WTC11 (cell line): ENCODE measurements around the gene RAPGEF6. TPM values are rescaled to one million over a fixed set of nuclear protein-coding genes. Genes with fewer than 3 reads are reported as not detected.

Experiments used
- ATAC-seq: fragments of 200-7000 bp; cut with Tn5 transposase; 2 replicates; pipeline ENCODE4 v1.10.0; 2021; ENCODE audit warnings: mild to moderate bottlenecking, moderate library complexity
- CTCF ChIA-PET: fragments of 300-600 bp; sonication (Branson Sonifier 250); formaldehyde crosslinking; loops from one replicate; lab custom pipeline; 2021; ENCODE audit warnings: antibody characterized with exemption; lab: Charles Lee
- POLR2A ChIA-PET: fragments of 350-600 bp; sonication (Branson Sonifier 250); formaldehyde crosslinking; loops from one replicate; lab custom pipeline; 2021; ENCODE audit warnings: antibody characterized with exemption; lab: Charles Lee
- DNase-seq: peaks from one replicate; pipeline ENCODE4 v3.0.0; 2021; ENCODE audit warnings: low spot score
- H3K27ac Mint-ChIP-seq: 2 replicates; pipeline ENCODE4 v1.8.0; 2021; ENCODE audit warnings: mixed read lengths
- H3K27me3 Mint-ChIP-seq: 2 replicates; pipeline ENCODE4 v1.8.0; 2021; ENCODE audit warnings: low read depth, mild to moderate bottlenecking, moderate library complexity, mixed read lengths
- H3K36me3 Mint-ChIP-seq: 2 replicates; pipeline ENCODE4 v1.8.0; 2021; ENCODE audit warnings: mixed read lengths
- H3K4me1 Mint-ChIP-seq: 2 replicates; pipeline ENCODE4 v1.8.0; 2022; ENCODE audit warnings: mixed read lengths
- H3K4me3 Mint-ChIP-seq: 2 replicates; pipeline ENCODE4 v1.8.0; 2021; ENCODE audit warnings: mild to moderate bottlenecking, moderate library complexity, mixed read lengths
- H3K9me3 Mint-ChIP-seq: 2 replicates; pipeline ENCODE4 v1.8.0; 2021; ENCODE audit warnings: mixed read lengths
- ATF1 ChIP-seq: sonication (generic); formaldehyde crosslinking; IDR thresholded peaks from 2 replicates; pipeline ENCODE4 v1.8.1; 2023; ENCODE audit warnings: mild to moderate bottlenecking, moderate library complexity, missing genetic modification reagents
- CDX4 ChIP-seq: fragments of 250-450 bp; sonication (Bioruptor Pico); IDR thresholded peaks from 2 replicates; pipeline ENCODE4 v1.9.0; 2021; ENCODE audit warnings: moderate library complexity, mild to moderate bottlenecking, inconsistent platforms, borderline replicate concordance
- CREB1 ChIP-seq: sonication (generic); formaldehyde crosslinking; IDR thresholded peaks from 2 replicates; pipeline ENCODE4 v1.8.0; 2023; ENCODE audit warnings: mild to moderate bottlenecking, missing genetic modification reagents
- E2F5 ChIP-seq: sonication (generic); formaldehyde crosslinking; IDR thresholded peaks from 2 replicates; pipeline ENCODE4 v1.8.1; 2022; ENCODE audit warnings: mild to moderate bottlenecking, moderate library complexity, missing genetic modification reagents
- FOXJ3 ChIP-seq: sonication (generic); formaldehyde crosslinking; IDR thresholded peaks from 2 replicates; pipeline ENCODE4 v1.9.0; 2021; ENCODE audit warnings: missing genetic modification reagents, mild to moderate bottlenecking, borderline replicate concordance
- JAZF1 ChIP-seq: fragments of 250-450 bp; sonication (Bioruptor Pico); IDR thresholded peaks from 2 replicates; pipeline ENCODE4 v1.9.0; 2021; ENCODE audit warnings: moderate library complexity, mild to moderate bottlenecking, inconsistent platforms
- MLX ChIP-seq: sonication (generic); formaldehyde crosslinking; IDR thresholded peaks from 2 replicates; pipeline ENCODE4 v1.8.1; 2023; ENCODE audit warnings: mild to moderate bottlenecking, missing genetic modification reagents, moderate library complexity
- NR3C1 ChIP-seq: sonication (generic); formaldehyde crosslinking; conservative IDR thresholded peaks from 2 replicates; pipeline ENCODE4 v1.8.1; 2023; ENCODE audit warnings: low read depth, mild to moderate bottlenecking, missing genetic modification reagents
- SP1 ChIP-seq: sonication (generic); formaldehyde crosslinking; conservative IDR thresholded peaks from 2 replicates; pipeline ENCODE4 v1.8.1; 2022; ENCODE audit warnings: missing genetic modification reagents
- TCF7 ChIP-seq: sonication (generic); formaldehyde crosslinking; IDR thresholded peaks from 2 replicates; pipeline ENCODE4 v1.8.0; 2022; ENCODE audit warnings: mild to moderate bottlenecking, low read depth, missing genetic modification reagents, moderate library complexity
- ZNF138 ChIP-seq: sonication (generic); formaldehyde crosslinking; conservative IDR thresholded peaks from 2 replicates; pipeline ENCODE4 v1.8.1; 2022; ENCODE audit warnings: mild to moderate bottlenecking, moderate library complexity, missing genetic modification reagents
- ZNF219 ChIP-seq: sonication (generic); formaldehyde crosslinking; IDR thresholded peaks from 2 replicates; pipeline ENCODE4 v1.8.0; 2023; ENCODE audit warnings: missing genetic modification reagents, mild to moderate bottlenecking, borderline replicate concordance
- ZNF281 ChIP-seq: sonication (generic); formaldehyde crosslinking; IDR thresholded peaks from 2 replicates; pipeline ENCODE4 v1.8.0; 2023; ENCODE audit warnings: mild to moderate bottlenecking, missing genetic modification reagents
- ZNF416 ChIP-seq: fragments of 250-450 bp; sonication (Bioruptor Pico); IDR thresholded peaks from 2 replicates; pipeline ENCODE4 v1.9.0; 2021; ENCODE audit warnings: mild to moderate bottlenecking, inconsistent platforms
- ZNF425 ChIP-seq: fragments of 250-450 bp; sonication (Bioruptor Pico); conservative IDR thresholded peaks from 2 replicates; pipeline ENCODE4 v1.9.0; 2021; ENCODE audit warnings: mild to moderate bottlenecking
- total RNA-seq: library from RNA; stranded (reverse); gene quantifications from 3 replicates; pipeline ENCODE4 v1.2.3, GENCODE V29; 2021
- TF ChIP-seq, protein P1 (sequence below): sonication (generic); formaldehyde crosslinking; IDR thresholded peaks from 2 replicates; pipeline ENCODE4 v1.8.1; 2022; ENCODE audit warnings: low read depth, mild to moderate bottlenecking, moderate library complexity, missing genetic modification reagents, borderline replicate concordance

Gene RAPGEF6
- total RNA-seq, 1 experiment from 2014 or later: 18.0 TPM

DNA sequence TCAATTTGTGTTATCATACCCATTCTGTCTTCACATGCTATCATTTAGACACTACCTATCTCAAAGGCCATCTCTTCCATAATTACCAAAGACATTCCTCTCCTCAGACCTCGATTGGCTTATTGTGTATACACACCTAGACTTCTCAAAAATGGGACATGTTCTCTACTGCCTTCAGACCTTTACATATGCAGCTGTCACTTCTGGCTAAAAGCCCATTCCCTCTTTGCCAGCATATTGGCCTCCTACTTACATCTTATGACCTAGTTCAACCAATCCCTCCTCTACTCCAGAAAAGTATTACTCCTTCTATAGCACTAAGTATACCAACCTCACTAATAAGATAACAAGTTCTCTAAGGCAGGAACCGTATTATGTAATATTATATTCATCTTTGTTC, 84.4 kb downstream of the RAPGEF6 start:
- no peaks in the 10 kb centered on the region for H3K27me3 Mint-ChIP-seq
- DNase-seq (no peak), ATAC-seq (no peak)
- no peaks in the 10 kb centered on the region for H3K9me3 Mint-ChIP-seq
- POLR2A ChIA-PET: no interaction called here
- no peak overlapping the region for H3K27ac Mint-ChIP-seq
- no peaks in the 10 kb centered on the region for H3K36me3 Mint-ChIP-seq
- CTCF ChIA-PET: no interaction called here
- H3K4me1 Mint-ChIP-seq: no peaks in the 10 kb centered on the region
- H3K4me3 Mint-ChIP-seq: no peak overlapping the region
- no peak for TF ChIP-seq ZNF138 (CRISPR knock-in tag)
- TF ChIP-seq, protein P1, sequence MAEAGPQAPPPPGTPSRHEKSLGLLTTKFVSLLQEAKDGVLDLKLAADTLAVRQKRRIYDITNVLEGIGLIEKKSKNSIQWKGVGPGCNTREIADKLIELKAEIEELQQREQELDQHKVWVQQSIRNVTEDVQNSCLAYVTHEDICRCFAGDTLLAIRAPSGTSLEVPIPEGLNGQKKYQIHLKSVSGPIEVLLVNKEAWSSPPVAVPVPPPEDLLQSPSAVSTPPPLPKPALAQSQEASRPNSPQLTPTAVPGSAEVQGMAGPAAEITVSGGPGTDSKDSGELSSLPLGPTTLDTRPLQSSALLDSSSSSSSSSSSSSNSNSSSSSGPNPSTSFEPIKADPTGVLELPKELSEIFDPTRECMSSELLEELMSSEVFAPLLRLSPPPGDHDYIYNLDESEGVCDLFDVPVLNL: no peak
- no peak for TF ChIP-seq ZNF219
- no peak for TF ChIP-seq TCF7
- TF ChIP-seq SP1 (CRISPR knock-in tag): no peak
- TF ChIP-seq NR3C1 (CRISPR knock-in tag): no peak
- no peak for TF ChIP-seq FOXJ3 (CRISPR knock-in tag)
- no peak for TF ChIP-seq ZNF425
- TF ChIP-seq E2F5 (CRISPR knock-in tag): no peak

GRCh38 chr5:131548176-131548575, 86.9 kb downstream of the RAPGEF6 start:
- POLR2A ChIA-PET: no interaction called here
- Mint-ChIP-seq H3K4me3 (no peak overlapping the region), H3K4me1 (no peaks in the 10 kb centered on the region), H3K27me3 (no peaks in the 10 kb centered on the region), H3K27ac (no peak overlapping the region), H3K36me3 (no peaks in the 10 kb centered on the region; the same call in 1 of the 2 replicates), H3K9me3 (no peaks in the 10 kb centered on the region)
- TF ChIP-seq CDX4 (CRISPR knock-in tag): no peak
- CTCF ChIA-PET: no interaction called here
- DNase-seq (no peak), ATAC-seq (no peak)

- ChIA-PET CTCF (no interaction called here), POLR2A (no interaction called here)
- Mint-ChIP-seq H3K27me3 (no peaks in the 10 kb centered on the region), H3K4me3 (no peak overlapping the region), H3K36me3 (no peaks in the 10 kb centered on the region; the same call in 1 of the 2 replicates), H3K4me1 (no peaks in the 10 kb centered on the region), H3K9me3 (no peaks in the 10 kb centered on the region), H3K27ac (no peak overlapping the region)
- DNase-seq (no peak), ATAC-seq (no peak)
- TF ChIP-seq ZNF281: no peak
- no peak for TF ChIP-seq CREB1 (CRISPR knock-in tag)
- TF ChIP-seq JAZF1: no peak
- no peak for TF ChIP-seq ZNF416 (CRISPR knock-in tag)
- no peak for TF ChIP-seq ATF1 (CRISPR knock-in tag)
- TF ChIP-seq MLX: no peak
Observed at GRCh38 chr5:131545845-131546244, 89.2 kb downstream of the RAPGEF6 start.
